Fibroblast of lung (primary cell): Measurements from ENCODE around the gene ZGRF1. TPM values are rescaled to one million over a fixed set of nuclear protein-coding genes. Genes with fewer than 3 reads are reported as not detected.

ENCODE experiments used
- DNase-seq, 2 donors: peaks; one replicate each; pipeline versions ENCODE4 v3.0.0 to v3.0.0-alpha.2; 2010; ENCODE audit warnings: low read depth in 2 of 2
- H2AFZ ChIP-seq: 2 replicates; pipeline ENCODE4 v1.5.1; 2012; ENCODE audit warnings: low read length, control low read depth, inconsistent platforms
- H3K27ac ChIP-seq: 2 replicates; pipeline ENCODE4 v1.5.1; 2011; ENCODE audit warnings: low read length, control low read depth; ENCODE audit not compliant: insufficient read depth
- H3K27me3 ChIP-seq: 2 replicates; pipeline ENCODE4 v1.5.1; 2011; ENCODE audit warnings: mild to moderate bottlenecking, low read length; ENCODE audit not compliant: control insufficient read depth, insufficient read depth
- H3K36me3 ChIP-seq: 2 replicates; pipeline ENCODE4 v1.5.1; 2011; ENCODE audit warnings: low read length; ENCODE audit not compliant: control insufficient read depth, insufficient read depth
- H3K4me1 ChIP-seq: 2 replicates; pipeline ENCODE4 v1.5.1; 2011; ENCODE audit warnings: low read length; ENCODE audit not compliant: control insufficient read depth, insufficient read depth; ENCODE audit errors: extremely low read depth
- H3K4me2 ChIP-seq: 2 replicates; pipeline ENCODE4 v1.5.1; 2011; ENCODE audit warnings: low read length, control low read depth; ENCODE audit not compliant: insufficient read depth; ENCODE audit errors: extremely low read depth
- H3K4me3 ChIP-seq, 4 experiments: fragments of 200-600 bp in 1 of 4; sonication (generic) in 1 of 4; replicated peaks in 1 of 4; 2 replicates each; pipeline ENCODE4 v1.5.1; 2011 to 2016; ENCODE audit warnings: low read length in 4 of 4, low read depth in 3 of 4, mild to moderate bottlenecking in 3 of 4, control low read depth in 2 of 4, inconsistent platforms in 1 of 4, mixed read lengths in 1 of 4; ENCODE audit not compliant: insufficient read depth in 1 of 4; ENCODE audit errors: control extremely low read depth in 1 of 4
- H3K79me2 ChIP-seq: 2 replicates; pipeline ENCODE4 v1.5.1; 2012; ENCODE audit warnings: mild to moderate bottlenecking, low read length, inconsistent platforms; ENCODE audit not compliant: control insufficient read depth, insufficient read depth
- H3K9ac ChIP-seq: 2 replicates; pipeline ENCODE4 v1.5.1; 2011; ENCODE audit warnings: mild to moderate bottlenecking, low read length, control low read depth; ENCODE audit not compliant: insufficient read depth
- H3K9me3 ChIP-seq: 2 replicates; pipeline ENCODE4 v1.5.1; 2012; ENCODE audit warnings: low read depth, low read length; ENCODE audit not compliant: control insufficient read depth, insufficient read depth
- H4K20me1 ChIP-seq: 2 replicates; pipeline ENCODE4 v1.5.1; 2011; ENCODE audit warnings: low read length; ENCODE audit not compliant: control insufficient read depth, insufficient read depth; ENCODE audit errors: extremely low read depth
- CTCF ChIP-seq, 2 donors: IDR thresholded peaks in 1 of 2; conservative IDR thresholded peaks in 1 of 2; 1 replicate in 1 of 2; 2 replicates in 1 of 2; pipeline ENCODE4 v1.5.1; 2011 to 2012; ENCODE audit warnings: low read length in 2 of 2, control low read depth in 1 of 2, inconsistent platforms in 1 of 2, low read depth in 1 of 2, mild to moderate bottlenecking in 1 of 2
- EZH2 ChIP-seq: IDR thresholded peaks from 2 replicates; pipeline ENCODE4 v1.5.1; 2012; ENCODE audit warnings: low read length, control low read depth, mild to moderate bottlenecking; ENCODE audit errors: missing control alignments
- polyA plus RNA-seq, 2 donors: library from polyadenylated mRNA; depleted of rRNA in 1 of 2; stranded (reverse) in 1 of 2; unstranded in 1 of 2; fragments of >200 nt; gene quantifications; 2 replicates each; pipeline ENCODE4 v1.2.1, GENCODE V29; 2011 to 2012; ENCODE audit warnings: missing spikeins in 1 of 2
- total RNA-seq: library from RNA; depleted of rRNA; stranded (reverse); fragments of >200 nt; gene quantifications from 2 replicates; pipeline ENCODE4 v1.2.1, GENCODE V29; 2014

ZGRF1 gene
- total and polyA plus RNA-seq, 2 donors (not counting 1 experiment from before 2014, with no cell fraction given), result 3.1 to 5.8 TPM

- H3K4me3 ChIP-seq, result no peak overlapping the region
- no peak for TF ChIP-seq CTCF (conservative IDR thresholded peaks at IDR 0.05 in 1 of 2, IDR thresholded peaks at IDR 0.05 in 1 of 2; ENCODE audit: low read depth in 1 of 2, low read length in 2 of 2)
- TF ChIP-seq EZH2, result no peak
- no peaks in the 10 kb centered on the region for H3K4me1 ChIP-seq
- no peak overlapping the region for H3K27ac ChIP-seq
- H3K9me3 ChIP-seq, result no peaks in the 10 kb centered on the region
- DNase-seq, result no peak
- H3K9ac ChIP-seq, result no peak overlapping the region
- H2AFZ ChIP-seq, result no peak overlapping the region
- no peak overlapping the region for H3K4me2 ChIP-seq
- H4K20me1 ChIP-seq, result no peaks in the 10 kb centered on the region
- no peaks in the 10 kb centered on the region for H3K36me3 ChIP-seq
- H3K27me3 ChIP-seq, result no peaks in the 10 kb centered on the region
- no peaks in the 10 kb centered on the region for H3K79me2 ChIP-seq
Observed at GRCh38 chr4:112592717-112593116, 44.0 kb downstream of the ZGRF1 start.

DNA sequence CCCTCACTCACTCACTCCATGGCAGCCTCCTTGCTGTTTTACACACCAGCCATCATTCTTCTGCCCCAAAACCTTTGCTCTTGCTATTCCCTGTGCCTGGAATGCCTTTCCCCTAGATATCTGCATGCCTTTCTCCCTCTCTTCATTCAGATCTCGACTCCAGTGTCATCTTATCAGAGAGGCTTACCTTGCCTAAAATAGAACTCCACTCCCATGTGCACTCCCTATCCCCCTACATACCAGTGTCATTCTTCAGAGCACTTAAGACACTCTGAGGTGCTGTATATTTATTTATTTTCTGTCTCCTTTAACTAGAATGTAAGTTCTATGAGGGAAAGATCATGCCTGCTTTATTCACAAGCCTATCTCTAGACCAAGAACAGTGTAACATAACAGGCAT lies 45.1 kb downstream of the ZGRF1 start:
- H3K27ac ChIP-seq, result no peak overlapping the region
- TF ChIP-seq CTCF (conservative IDR thresholded peaks at IDR 0.05 in 1 of 2, IDR thresholded peaks at IDR 0.05 in 1 of 2; ENCODE audit: low read depth in 1 of 2, low read length in 2 of 2), result no peak
- no peak for TF ChIP-seq EZH2
- H3K9me3 ChIP-seq, result no peaks in the 10 kb centered on the region
- no peak overlapping the region for H3K4me2 ChIP-seq
- no peak overlapping the region for H3K4me3 ChIP-seq
- H3K27me3 ChIP-seq, result no peaks in the 10 kb centered on the region
- no peak overlapping the region for H3K9ac ChIP-seq
- H4K20me1 ChIP-seq, result no peaks in the 10 kb centered on the region
- no peaks in the 10 kb centered on the region for H3K36me3 ChIP-seq
- H2AFZ ChIP-seq, result no peak overlapping the region
- no peak for DNase-seq
- H3K4me1 ChIP-seq, result no peaks in the 10 kb centered on the region
- no peaks in the 10 kb centered on the region for H3K79me2 ChIP-seq

- DNase-seq, result peak; percentile 14 to 36
Observed at GRCh38 chr4:112589206-112589605, 47.5 kb downstream of the ZGRF1 start.

More at GRCh38 chr4:112589206-112589605, 47.5 kb downstream of the ZGRF1 start:
- Histone ChIP-seq H3K9ac (no peak overlapping the region), H3K4me1 (no peaks in the 10 kb centered on the region), H3K4me2 (no peak overlapping the region), H3K79me2 (no peaks in the 10 kb centered on the region), H3K4me3 (no peak overlapping the region), H2AFZ (no peak overlapping the region), H4K20me1 (no peaks in the 10 kb centered on the region), H3K36me3 (no peaks in the 10 kb centered on the region), H3K27ac (no peak overlapping the region), H3K27me3 (no peaks in the 10 kb centered on the region), H3K9me3 (no peaks in the 10 kb centered on the region)
- TF ChIP-seq CTCF (conservative IDR thresholded peaks at IDR 0.05 in 1 of 2, IDR thresholded peaks at IDR 0.05 in 1 of 2; ENCODE audit: low read depth in 1 of 2, low read length in 2 of 2), result no peak
- TF ChIP-seq EZH2, result no peak
